ENCODE data around the gene COL6A1. TPM values are rescaled to one million over a fixed set of nuclear protein-coding genes. Genes with fewer than 3 reads are reported as not detected.
"Not testable (repeated sequence)": the region's sequence is repeated elsewhere in the genome, so short reads cannot be mapped to it uniquely, and the experiment has no call there.

Gene COL6A1
- total RNA-seq, 1 experiment from 2014 or later: 17.8 TPM

GRCh38 chr21:45975020-45975666 is 6.4 kb upstream of the COL6A1 start:
- Mint-ChIP-seq H3K27ac (ENCODE audit: unreplicated experiment) (peak overlapping the region; percentile 47), H3K36me3 (ENCODE audit: insufficient read depth, unreplicated experiment) (peaks cover 13% of the 10 kb centered on the region), H3K27me3 (ENCODE audit: unreplicated experiment) (no peaks in the 10 kb centered on the region), H3K4me1 (ENCODE audit: low read depth, unreplicated experiment) (peaks cover 11% of the 10 kb centered on the region), H3K9me3 (ENCODE audit: low read depth, unreplicated experiment) (no peaks in the 10 kb centered on the region), H3K4me3 (ENCODE audit: low read depth, unreplicated experiment) (peak overlapping the region; percentile 64)
- peak; percentile 20 for DNase-seq
- no TSS peak for BruUV-seq (replicated peaks)
- intact Hi-C loops (cut with micrococcal nuclease; ENCODE audit: unreplicated experiment): loop anchor here (10.0 kb wide), 1 partner anchor 100 kb away; no protein-coding TSS in a partner anchor
- CTCF ChIA-PET: no interaction called here
- no peak for TF ChIP-seq CTCF (IDR thresholded peaks at IDR 0.05; ENCODE audit: unreplicated experiment)

- Mint-ChIP-seq H3K4me3 (ENCODE audit: low read depth, unreplicated experiment) (peak overlapping the region; percentile 64), H3K27ac (ENCODE audit: unreplicated experiment) (peak overlapping the region; percentile 47), H3K4me1 (ENCODE audit: low read depth, unreplicated experiment) (peaks cover 11% of the 10 kb centered on the region), H3K36me3 (ENCODE audit: insufficient read depth, unreplicated experiment) (peaks cover 13% of the 10 kb centered on the region)
- CTCF ChIA-PET; H3K27me3 Mint-ChIP-seq (ENCODE audit: unreplicated experiment); H3K9me3 Mint-ChIP-seq (ENCODE audit: low read depth, unreplicated experiment); BruUV-seq (replicated peaks); DNase-seq: not testable (repeated sequence)
- intact Hi-C loops (cut with micrococcal nuclease; ENCODE audit: unreplicated experiment): loop anchor here (10.0 kb wide), 1 partner anchor 99 kb away; no protein-coding TSS in a partner anchor
These were observed 5.7 kb upstream of the COL6A1 start for GRCh38 chr21:45975667-45976409.

GRCh38 chr21:45976701-45977311 is 4.8 kb upstream of the COL6A1 start:
- Mint-ChIP-seq H3K9me3 (ENCODE audit: low read depth, unreplicated experiment) (no peaks in the 10 kb centered on the region), H3K27me3 (ENCODE audit: unreplicated experiment) (no peaks in the 10 kb centered on the region), H3K4me1 (ENCODE audit: low read depth, unreplicated experiment) (peaks cover 11% of the 10 kb centered on the region), H3K27ac (ENCODE audit: unreplicated experiment) (no peak overlapping the region), H3K36me3 (ENCODE audit: insufficient read depth, unreplicated experiment) (peaks cover 13% of the 10 kb centered on the region), H3K4me3 (ENCODE audit: low read depth, unreplicated experiment) (no peak overlapping the region)
- no TSS peak for BruUV-seq (replicated peaks)
- TF ChIP-seq CTCF (IDR thresholded peaks at IDR 0.05; ENCODE audit: unreplicated experiment): no peak
- CTCF ChIA-PET: no interaction called here
- DNase-seq: no peak
- intact Hi-C loops (cut with micrococcal nuclease; ENCODE audit: unreplicated experiment): loop anchor here (10.0 kb wide), 1 partner anchor 98 kb away; no protein-coding TSS in a partner anchor

- H3K4me1 Mint-ChIP-seq (ENCODE audit: low read depth, unreplicated experiment): peaks cover 11% of the 10 kb centered on the region
- DNase-seq: no peak
- H3K4me3 Mint-ChIP-seq (ENCODE audit: low read depth, unreplicated experiment): no peak overlapping the region
- no peaks in the 10 kb centered on the region for H3K9me3 Mint-ChIP-seq (ENCODE audit: low read depth, unreplicated experiment)
- CTCF ChIA-PET: no interaction called here
- BruUV-seq (replicated peaks): no TSS peak
- no peak overlapping the region for H3K27ac Mint-ChIP-seq (ENCODE audit: unreplicated experiment)
- intact Hi-C loops (cut with micrococcal nuclease; ENCODE audit: unreplicated experiment): loop anchor here (10.0 kb wide), 1 partner anchor 97 kb away; no protein-coding TSS in a partner anchor
- H3K36me3 Mint-ChIP-seq (ENCODE audit: insufficient read depth, unreplicated experiment): peaks cover 18% of the 10 kb centered on the region
- H3K27me3 Mint-ChIP-seq (ENCODE audit: unreplicated experiment): no peaks in the 10 kb centered on the region
- TF ChIP-seq CTCF (IDR thresholded peaks at IDR 0.05; ENCODE audit: unreplicated experiment): no peak
These were observed 4.2 kb upstream of the COL6A1 start for GRCh38 chr21:45977396-45977795.
